H1 (cell line): ENCODE data around the gene IMPDH1. TPM values are rescaled to one million over a fixed set of nuclear protein-coding genes. Genes with fewer than 3 reads are reported as not detected.

ENCODE experiments used
- CTCF ChIA-PET: fragments of 300-600 bp; sonication (Branson Sonifier 250); formaldehyde crosslinking; loops from one replicate; lab custom pipeline; 2021; ENCODE audit not compliant: partially characterized antibody; lab: Charles Lee
- POLR2A ChIA-PET: fragments of 300-600 bp; sonication (Branson Sonifier 250); formaldehyde crosslinking; loops from one replicate; lab custom pipeline; 2021; ENCODE audit warnings: inconsistent platforms; ENCODE audit not compliant: partially characterized antibody; lab: Charles Lee
- DNase-seq, 2 experiments: peaks; one replicate each; pipeline versions ENCODE4 v3.0.0 to v3.0.0-alpha.2; 2010 to 2022; ENCODE audit warnings: low spot score in 2 of 2, low read depth in 1 of 2, mixed read lengths in 1 of 2
- FAIRE-seq: peaks from 2 replicates; lab custom pipeline; 2011; peaks lifted over from hg19 to GRCh38; lab: Jason Lieb, UNC
- H2AFZ ChIP-seq: 2 replicates; pipeline ENCODE4 v1.8.1; 2012; ENCODE audit warnings: low read length, inconsistent platforms
- H2AK5ac ChIP-seq: 2 replicates; pipeline ENCODE4 v1.6.1; 2013; ENCODE audit warnings: low read depth, low read length
- H2BK120ac ChIP-seq: replicated peaks from 2 replicates; pipeline ENCODE3; 2013; ENCODE audit warnings: low read depth, low read length, inconsistent platforms
- H2BK12ac ChIP-seq: 2 replicates; pipeline ENCODE4 v1.6.1; 2013; ENCODE audit warnings: low read depth, low read length
- H2BK15ac ChIP-seq: 2 replicates; pipeline ENCODE4 v1.6.1; 2013; ENCODE audit warnings: low read length
- H2BK20ac ChIP-seq: 2 replicates; pipeline ENCODE4 v1.6.1; 2013; ENCODE audit warnings: low read length
- H2BK5ac ChIP-seq: 2 replicates; pipeline ENCODE4 v1.6.1; 2013; ENCODE audit warnings: low read depth, low read length
- H3K14ac ChIP-seq: 2 replicates; pipeline ENCODE4 v1.6.1; 2013; ENCODE audit warnings: inconsistent platforms; ENCODE audit not compliant: insufficient read length
- H3K18ac ChIP-seq: 2 replicates; pipeline ENCODE4 v1.6.1; 2013; ENCODE audit warnings: low read length; ENCODE audit errors: extremely low read depth
- H3K23ac ChIP-seq: 2 replicates; pipeline ENCODE4 v1.6.1; 2013; ENCODE audit warnings: inconsistent platforms; ENCODE audit not compliant: insufficient read length
- H3K23me2 ChIP-seq: 2 replicates; pipeline ENCODE4 v1.6.1; 2013; ENCODE audit warnings: low read depth, low read length
- H3K27ac ChIP-seq: 2 replicates; pipeline ENCODE4 v1.6.1; 2011; ENCODE audit warnings: low read depth, low read length, inconsistent platforms
- H3K27me3 ChIP-seq, 4 experiments: replicated peaks in 1 of 4; 1 replicate in 1 of 4; 2 replicates in 3 of 4; pipeline versions ENCODE4 v1.6.1 to v1.8.1; 2011 to 2013; ENCODE audit warnings: low read length in 3 of 4, mild to moderate bottlenecking in 3 of 4, inconsistent platforms in 2 of 4, mixed read lengths in 2 of 4, moderate library complexity in 1 of 4; ENCODE audit not compliant: control insufficient read depth in 3 of 4, insufficient read depth in 3 of 4; ENCODE audit errors: extremely low read depth in 1 of 4
- H3K36me3 ChIP-seq, 4 experiments: 2 replicates each; pipeline versions ENCODE4 v1.6.1 to v1.8.1; 2011 to 2013; ENCODE audit warnings: mild to moderate bottlenecking in 4 of 4, low read length in 3 of 4, moderate library complexity in 2 of 4, control low read depth in 1 of 4, inconsistent platforms in 1 of 4; ENCODE audit not compliant: insufficient read depth in 4 of 4, control insufficient read depth in 2 of 4
- H3K4ac ChIP-seq: replicated peaks from 2 replicates; pipeline ENCODE3; 2013; ENCODE audit warnings: low read length, low read depth, mixed read lengths, inconsistent platforms; ENCODE audit not compliant: insufficient read length
- H3K4me1 ChIP-seq, 4 experiments: replicated peaks in 1 of 4; 1 replicate in 1 of 4; 2 replicates in 3 of 4; pipeline versions ENCODE4 v1.6.1 to v1.8.1; 2011 to 2013; ENCODE audit warnings: low read length in 3 of 4, inconsistent platforms in 2 of 4, mixed read lengths in 1 of 4; ENCODE audit not compliant: insufficient read depth in 4 of 4, control insufficient read depth in 3 of 4
- H3K4me2 ChIP-seq, 2 experiments: 2 replicates each; pipeline versions ENCODE4 v1.6.1 to v1.8.1; 2011 to 2013; ENCODE audit warnings: low read depth in 2 of 2, low read length in 2 of 2, control low read depth in 1 of 2, inconsistent platforms in 1 of 2, mild to moderate bottlenecking in 1 of 2; ENCODE audit not compliant: insufficient read depth in 1 of 2
- H3K4me3 ChIP-seq, 4 experiments: fragments of 200-600, 300-600 bp in 1 of 4; sonication (generic), shearing (Covaris generic), sonication (Bioruptor Twin) in 1 of 4; 2 replicates each; pipeline versions ENCODE4 v1.5.1 to v1.8.1; 2011 to 2016; ENCODE audit warnings: low read length in 4 of 4, low read depth in 3 of 4, control low read depth in 2 of 4, inconsistent platforms in 2 of 4, mild to moderate bottlenecking in 2 of 4, mixed read lengths in 1 of 4, moderate library complexity in 1 of 4; ENCODE audit not compliant: insufficient read depth in 2 of 4; ENCODE audit errors: extremely low read depth in 1 of 4
- H3K56ac ChIP-seq: replicated peaks from 2 replicates; pipeline ENCODE3; 2013; ENCODE audit warnings: low read depth, mild to moderate bottlenecking, mixed read lengths, low read length, inconsistent platforms; ENCODE audit not compliant: insufficient read length
- H3K79me1 ChIP-seq: 2 replicates; pipeline ENCODE4 v1.6.1; 2013; ENCODE audit warnings: low read depth, low read length, control low read depth
- H3K79me2 ChIP-seq, 2 experiments: 2 replicates each; pipeline versions ENCODE4 v1.6.1 to v1.8.1; 2012 to 2013; ENCODE audit warnings: low read length in 2 of 2, mild to moderate bottlenecking in 2 of 2, inconsistent platforms in 1 of 2; ENCODE audit not compliant: insufficient read depth in 2 of 2, control insufficient read depth in 1 of 2
- H3K9ac ChIP-seq, 4 experiments: replicated peaks in 1 of 4; 1 replicate in 1 of 4; 2 replicates in 3 of 4; pipeline versions ENCODE4 v1.6.1 to v1.8.1; 2011 to 2013; ENCODE audit warnings: low read depth in 3 of 4, low read length in 3 of 4, control low read depth in 2 of 4, mild to moderate bottlenecking in 2 of 4, moderate library complexity in 2 of 4, inconsistent platforms in 1 of 4; ENCODE audit errors: extremely low read depth in 1 of 4
- H3K9me3 ChIP-seq, 2 experiments: 2 replicates each; pipeline versions ENCODE4 v1.6.1 to v1.8.1; 2012 to 2013; ENCODE audit warnings: mild to moderate bottlenecking in 2 of 2, moderate library complexity in 2 of 2, control low read depth in 1 of 2, inconsistent platforms in 1 of 2, low read depth in 1 of 2, low read length in 1 of 2, mixed read lengths in 1 of 2; ENCODE audit not compliant: insufficient read depth in 2 of 2
- H4K20me1 ChIP-seq, 2 experiments: replicated peaks in 1 of 2; 2 replicates each; pipeline versions ENCODE3 to v1.8.1; 2011 to 2013; ENCODE audit warnings: inconsistent platforms in 2 of 2, low read length in 2 of 2, mild to moderate bottlenecking in 1 of 2; ENCODE audit not compliant: insufficient read depth in 2 of 2, control insufficient read depth in 1 of 2
- H4K5ac ChIP-seq: 2 replicates; pipeline ENCODE4 v1.6.1; 2013; ENCODE audit warnings: low read length, low read depth, mixed read lengths, inconsistent platforms; ENCODE audit not compliant: insufficient read length
- H4K8ac ChIP-seq: 2 replicates; pipeline ENCODE4 v1.8.0; 2013; ENCODE audit warnings: mild to moderate bottlenecking, moderate library complexity, low read length, inconsistent platforms; ENCODE audit not compliant: insufficient read depth; ENCODE audit errors: extremely low read depth
- H4K91ac ChIP-seq: replicated peaks from 2 replicates; pipeline ENCODE3; 2013; ENCODE audit warnings: low read length, mixed read lengths, inconsistent platforms; ENCODE audit not compliant: insufficient read length
- ASH2L ChIP-seq: fragments of 200-600, 300-600 bp; sonication (generic); IDR thresholded peaks from one replicate; pipeline ENCODE4 v1.7.1; 2017; ENCODE audit warnings: low read length
- NRF1 ChIP-seq: IDR thresholded peaks from 2 replicates; pipeline ENCODE4 v1.6.1; 2011; ENCODE audit warnings: mild to moderate bottlenecking, low read depth, low read length, improper control_type of control experiment
- WGBS, 2 experiments: shearing (Covaris generic) in 1 of 2; methylation state at CpG; one replicate each; pipeline versions ENCODE4 v1.1.6 to v1.1.7; 2013 to 2015; ENCODE audit warnings: low lambda C conversion rate in 2 of 2, mixed read lengths in 2 of 2, inconsistent platforms in 1 of 2, low coverage in 1 of 2, missing lambda C conversion rate in 1 of 2; ENCODE audit not compliant: insufficient replicate concordance in 2 of 2, insufficient coverage in 1 of 2, insufficient read length in 1 of 2; ENCODE audit errors: extremely low coverage in 1 of 2, missing lambda C conversion rate in 1 of 2; 5-methylcytosine and 5-hydroxymethylcytosine counted together
- polyA plus RNA-seq, 7 experiments: library from polyadenylated mRNA; depleted of rRNA in 3 of 7; stranded (reverse) in 5 of 7; unstranded in 2 of 7; fragments of >200 nt in 5 of 7; fragments of 200-250 nt in 2 of 7; gene quantifications; 1 replicate in 5 of 7; 2 replicates in 1 of 7; 4 replicates in 1 of 7; pipeline versions ENCODE4 v1.2.1 to v1.2.3, GENCODE V29; 2011 to 2013; ENCODE audit warnings: missing spikeins in 2 of 7, mixed read lengths in 2 of 7
- total RNA-seq: library from RNA; stranded (reverse); fragmentation: NEBNext Ultra II Directional; extraction: Animal tissue kit (Norgen Biotek cat#: 25700); gene quantifications from 2 replicates; pipeline ENCODE4 v1.2.1, GENCODE V29; 2021

Gene IMPDH1
- total and polyA plus RNA-seq, 2 of the 8 experiments (the other 6 are each of a cell fraction or from before 2014, with no cell fraction given): 45.8 TPM

GRCh38 chr7:128410451-128410753 lies 620 bp upstream of the IMPDH1 start:
- H3K4ac ChIP-seq: no peak overlapping the region
- no peak overlapping the region for H3K27ac ChIP-seq
- no peak overlapping the region for H3K14ac ChIP-seq
- H4K5ac ChIP-seq: no peak overlapping the region
- H3K4me1 ChIP-seq: peaks cover 0 to 23% (median 17%) of the 10 kb centered on the region in 4 experiments; a peak in 6 of 7 replicates
- no peak overlapping the region for H2BK20ac ChIP-seq
- DNase-seq (no peak), FAIRE-seq (no peak)
- H2AFZ ChIP-seq: peak overlapping the region; percentile 94
- no peak overlapping the region for H2BK5ac ChIP-seq
- no peaks in the 10 kb centered on the region for H3K36me3 ChIP-seq
- no peaks in the 10 kb centered on the region for H3K79me1 ChIP-seq
- no peaks in the 10 kb centered on the region for H3K9me3 ChIP-seq
- H4K8ac ChIP-seq: no peak overlapping the region
- H3K23me2 ChIP-seq: peaks cover 12% of the 10 kb centered on the region; the same call in 1 of the 2 replicates
- CTCF ChIA-PET: interaction anchor here (0.6 to 24.8 kb wide), 8 partner anchors 8 to 63 kb away, joined by 3 to 348 read pairs (median 21); no protein-coding TSS in a partner anchor
- peaks cover 5 to 14% of the 10 kb centered on the region in 2 experiments for H4K20me1 ChIP-seq
- H3K23ac ChIP-seq: no peak overlapping the region
- no peak overlapping the region for H2BK15ac ChIP-seq
- no peaks in the 10 kb centered on the region for H3K79me2 ChIP-seq
- no peak overlapping the region; the same call in 1 of the 2 replicates for H3K18ac ChIP-seq
- TF ChIP-seq ASH2L (peak; percentile 9), NRF1 (no peak)
- TF ChIP-seq, all 59 proteins: peak for 1
- Histone ChIP-seq H3K56ac (peak overlapping the region; percentile 75), H2BK12ac (no peak overlapping the region), H3K4me3 (peak overlapping the region; percentile 52 to 78 (median 64)), H4K91ac (no peak overlapping the region), H3K27me3 (peaks cover 33 to 66% (median 47%) of the 10 kb centered on the region in 4 experiments), H2AK5ac (no peak overlapping the region), H2BK120ac (no peak overlapping the region), H3K4me2 (peak overlapping the region; percentile 94 to 95), H3K9ac (0 out of 7 replicates have a peak overlapping the region, but pooled peaks of 1 of the 4 experiments have one; percentile 38)
- 10% methylated on average over 6 of the region's 6 CpGs; no CpG with 5 or more reads in 1 of the 2 experiments for WGBS, 2 experiments
- POLR2A ChIA-PET: interaction anchor here (1.0 to 1.3 kb wide), 4 partner anchors 13 to 453 kb away, joined by 3 read pairs; no protein-coding TSS in a partner anchor
